PC-9 (cell line): ENCODE measurements around the gene CD2.

Experiments
- CTCF ChIP-seq: fragments of 200-600 bp; sonication (generic); conservative IDR thresholded peaks from 2 replicates; pipeline ENCODE4 v1.6.1; 2017; ENCODE audit warnings: mixed run types, antibody characterized with exemption, mild to moderate bottlenecking, moderate library complexity
- EZH2 ChIP-seq: fragments of 200-600 bp; sonication (generic); IDR thresholded peaks from 2 replicates; pipeline ENCODE4 v1.8.0; 2017; ENCODE audit warnings: antibody characterized with exemption, low read depth

- TF ChIP-seq CTCF, result no peak
- no peak for TF ChIP-seq EZH2
Observed at GRCh38 chr1:116740296-116740695, 13.9 kb upstream of the CD2 start.
